ENCODE results near the gene SIX3.

DNA sequence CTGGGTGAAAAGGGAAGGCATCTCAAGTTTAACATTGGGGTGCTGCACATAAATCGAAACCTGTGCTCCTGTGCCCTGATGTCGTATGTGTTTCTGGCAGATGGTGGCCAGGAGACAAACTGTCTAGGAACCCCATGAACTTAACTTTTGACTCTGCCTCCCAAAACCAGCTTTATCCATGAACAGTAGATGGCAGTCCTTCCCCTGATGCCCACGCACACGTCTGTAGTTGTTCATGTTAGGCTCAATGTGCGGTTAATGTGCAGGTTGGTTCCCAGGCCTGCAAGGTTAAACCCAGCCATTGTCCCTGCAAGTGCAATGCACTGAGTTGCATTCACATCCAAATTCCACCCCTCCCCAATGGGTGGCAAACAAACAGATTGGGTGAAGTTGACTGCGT lies 44.1 kb upstream of the SIX3 start:
- TF ChIP-seq POLR2A (IDR thresholded peaks at IDR 0.05; ENCODE audit: low read depth, low read length): no peak
- no peak for TF ChIP-seq POLR2AphosphoS5 (IDR thresholded peaks at IDR 0.05; ENCODE audit: insufficient read depth, low read depth, low read length)
- TF ChIP-seq EZH2 (IDR thresholded peaks at IDR 0.05; ENCODE audit: borderline replicate concordance, low read depth, low read length, severe bottlenecking): no peak
- TF ChIP-seq CTCF (IDR thresholded peaks at IDR 0.05; ENCODE audit: extremely low read depth in 1 of 2, insufficient read depth in 1 of 2, low read depth in 1 of 2, low read length in 2 of 2): no peak
